Stromal cell of bone marrow (primary cell): ENCODE measurements around the gene HJURP.

Source experiments
- DNase-seq: peaks from one replicate; pipeline ENCODE4 v3.0.0-alpha.2; 2012; ENCODE audit warnings: low read depth

Gene HJURP

GRCh38 chr2:233847248-233847898 lies 7.0 kb downstream of the HJURP start:
- no peak for DNase-seq

GRCh38 chr2:233846387-233847247 lies 7.7 kb downstream of the HJURP start:
- DNase-seq, result no peak

DNA sequence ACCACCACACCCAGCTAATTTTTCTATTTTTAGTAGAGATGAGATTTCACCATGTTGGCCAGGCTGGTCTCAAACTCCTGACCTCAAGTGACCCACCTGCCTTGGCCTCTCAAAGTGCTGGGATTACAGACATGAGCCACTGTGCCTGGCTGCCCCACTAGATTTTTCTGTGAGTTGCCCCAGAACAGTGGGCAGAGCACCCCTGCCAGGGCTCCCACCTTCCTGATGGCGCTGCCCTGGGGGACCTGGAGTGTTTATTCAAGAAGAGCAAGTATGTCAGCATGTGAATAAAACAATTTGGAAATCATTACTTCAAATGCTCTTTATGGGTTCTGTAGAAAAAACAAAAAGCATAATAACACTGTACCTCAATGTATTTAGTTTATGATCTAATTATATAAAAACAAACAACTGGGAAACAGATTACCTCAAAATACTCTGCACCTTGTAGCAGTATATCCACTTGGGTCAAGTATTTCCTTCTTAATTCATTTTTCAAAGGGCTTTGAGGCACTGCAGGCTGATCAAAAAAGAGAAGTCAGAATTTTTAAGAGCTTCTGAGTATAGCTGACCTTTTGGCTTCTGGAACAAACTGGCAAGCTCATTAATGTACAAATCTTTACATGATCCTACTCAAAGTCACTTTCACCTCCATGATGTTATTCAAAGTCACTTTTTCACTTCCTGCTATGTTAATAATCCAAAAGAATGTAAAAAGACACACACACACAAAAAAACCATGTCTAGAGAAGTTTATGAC lies 8.9 kb downstream of the HJURP start:
- no peak for DNase-seq

GRCh38 chr2:233844836-233845235 lies 9.5 kb downstream of the HJURP start:
- no peak for DNase-seq

DNA sequence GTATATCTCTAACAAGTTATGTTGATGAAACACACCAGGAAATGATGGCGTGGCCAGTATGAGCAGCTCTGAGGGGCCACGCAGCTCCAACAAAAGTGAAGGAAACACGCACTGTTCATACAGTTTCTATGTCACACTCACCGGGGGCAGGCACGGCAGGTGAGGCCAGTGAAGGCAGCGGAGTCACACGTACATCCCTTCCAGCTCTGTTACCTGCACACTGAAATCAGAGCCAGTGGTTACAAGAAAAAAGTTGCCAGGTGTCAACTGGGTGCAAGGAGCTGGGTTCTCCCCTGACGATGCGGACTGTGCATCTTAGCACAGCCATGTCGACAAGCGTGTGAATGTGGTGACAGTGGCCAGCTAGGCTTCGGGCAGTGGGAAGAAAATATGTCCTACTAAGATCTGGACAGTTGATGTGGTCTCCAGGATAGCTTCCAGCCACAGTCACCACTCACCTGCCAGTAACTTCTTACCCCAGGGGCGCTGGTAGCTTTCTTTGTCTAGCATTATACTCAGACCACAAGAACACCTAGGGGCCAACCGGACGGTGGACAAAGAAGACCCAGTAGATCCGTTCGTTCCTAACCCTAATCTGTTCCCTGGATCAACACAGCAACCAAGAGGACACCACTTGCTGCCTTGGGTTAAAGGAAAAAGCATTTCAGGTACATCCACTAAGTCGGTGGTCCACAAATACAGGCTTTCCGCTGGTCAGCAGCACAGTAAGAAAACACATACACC lies 10.1 kb downstream of the HJURP start:
- no peak for DNase-seq

DNA sequence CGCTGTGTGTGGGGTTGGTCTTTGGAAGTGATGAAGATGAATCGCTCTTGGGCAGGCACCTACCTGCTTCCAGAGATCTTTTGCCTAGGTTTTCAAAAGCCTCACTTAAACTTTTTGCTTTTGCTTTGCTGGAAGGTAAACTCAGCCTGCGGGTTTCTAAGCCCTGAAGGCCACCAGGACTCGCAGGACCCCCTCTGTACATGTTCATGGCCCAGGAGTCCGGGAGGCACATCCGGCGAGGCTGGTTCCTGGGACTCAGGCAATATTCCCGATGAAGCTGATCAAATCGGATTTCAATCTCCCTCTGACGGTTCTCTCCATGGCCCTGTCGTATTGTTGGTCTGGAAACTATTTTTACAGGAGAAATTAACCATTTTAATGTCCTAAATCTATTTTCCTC lies 13.2 kb downstream of the HJURP start:
- no peak for DNase-seq

DNA sequence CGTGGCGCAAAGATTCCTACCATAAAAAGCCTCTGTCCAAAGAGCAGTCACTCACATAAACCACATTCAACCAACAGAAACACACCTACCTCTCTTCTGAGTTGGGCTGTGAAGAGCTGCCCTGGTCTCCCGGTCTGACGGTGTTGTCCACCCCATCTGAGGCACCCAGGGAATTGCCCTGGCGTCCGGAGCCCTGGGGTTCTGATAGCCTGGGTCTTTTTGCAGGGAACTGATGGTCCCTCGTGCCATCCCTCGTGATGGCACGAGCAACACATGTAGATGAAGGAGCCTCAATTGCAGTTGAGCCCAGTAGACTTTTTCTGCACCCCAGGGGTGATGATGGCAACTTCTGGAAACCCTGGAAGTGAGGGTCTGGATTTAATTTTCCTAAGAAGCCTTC lies 13.8 kb downstream of the HJURP start:
- no peak for DNase-seq

DNA sequence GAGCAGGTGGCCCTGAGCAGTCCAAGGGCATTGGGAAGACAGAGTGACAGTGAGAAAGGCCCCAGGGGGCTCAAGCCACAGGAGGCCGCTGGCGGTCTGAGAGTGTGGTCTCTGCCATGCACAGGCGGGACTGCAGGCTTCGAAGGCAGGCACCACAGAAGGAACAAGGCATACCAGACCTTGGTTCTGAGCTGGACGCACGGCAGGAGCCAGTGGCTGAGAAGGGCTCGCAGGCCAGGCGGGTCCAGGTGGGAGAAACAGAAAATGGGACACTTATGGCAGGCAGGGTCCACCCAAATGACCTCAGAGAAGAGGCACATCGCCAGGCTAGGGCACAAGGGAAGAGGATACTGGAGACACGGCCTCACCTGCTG lies 14.9 kb downstream of the HJURP start:
- DNase-seq, result no peak

DNA sequence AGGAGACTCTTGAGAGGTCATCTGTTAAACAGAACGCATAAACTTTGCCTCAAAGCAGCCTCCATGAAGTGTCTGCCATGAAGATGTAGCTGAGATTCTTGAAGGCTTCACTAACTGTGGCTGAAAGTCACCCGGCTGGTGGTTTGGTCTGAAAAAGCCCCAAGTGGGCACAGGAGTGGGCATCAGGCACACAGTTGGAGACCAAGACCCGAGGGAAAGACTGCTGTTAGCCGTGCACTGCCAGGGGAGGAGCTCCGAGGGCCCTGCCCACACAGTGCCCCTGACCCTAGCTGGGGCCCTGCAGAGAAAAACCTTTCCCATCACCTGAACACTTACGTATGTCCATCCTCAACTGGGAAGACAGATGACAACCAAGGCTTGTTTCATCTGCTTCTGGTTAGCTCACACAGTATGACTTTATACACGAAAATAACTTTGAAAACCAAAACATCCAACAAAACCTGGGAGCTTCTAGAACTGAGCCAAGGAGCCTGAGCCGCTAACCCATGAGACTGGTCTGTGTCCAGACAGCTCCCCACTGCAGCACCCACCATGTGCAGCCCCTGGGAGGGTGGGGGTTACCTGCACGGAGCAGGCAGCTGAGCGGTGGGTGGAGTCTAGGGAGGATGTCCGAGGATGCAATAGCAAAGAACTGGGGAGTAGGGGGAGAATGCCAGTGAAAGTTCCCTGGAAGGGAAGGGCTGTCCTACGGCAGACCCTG lies 15.4 kb downstream of the HJURP start:
- no peak for DNase-seq

DNA sequence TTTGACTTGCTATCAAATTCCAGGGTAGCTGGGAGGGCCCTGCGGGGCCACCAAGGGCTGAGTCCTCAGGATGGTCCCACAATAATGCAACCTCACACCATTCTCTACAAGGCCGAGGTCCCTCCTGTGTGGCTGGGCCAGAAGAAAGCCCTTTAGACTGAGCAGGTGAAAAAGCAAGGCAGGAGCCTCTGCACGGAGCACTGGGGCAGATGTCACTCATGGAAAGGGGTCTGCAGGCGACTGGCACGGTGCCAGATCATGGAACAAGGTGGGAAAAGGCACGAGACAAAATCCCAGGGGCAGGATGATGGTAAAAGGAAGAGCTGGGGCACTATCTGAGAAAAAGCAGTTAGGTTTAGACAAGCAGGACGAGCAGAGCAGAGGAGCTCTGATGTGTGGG lies 16.1 kb downstream of the HJURP start:
- no peak for DNase-seq

DNA sequence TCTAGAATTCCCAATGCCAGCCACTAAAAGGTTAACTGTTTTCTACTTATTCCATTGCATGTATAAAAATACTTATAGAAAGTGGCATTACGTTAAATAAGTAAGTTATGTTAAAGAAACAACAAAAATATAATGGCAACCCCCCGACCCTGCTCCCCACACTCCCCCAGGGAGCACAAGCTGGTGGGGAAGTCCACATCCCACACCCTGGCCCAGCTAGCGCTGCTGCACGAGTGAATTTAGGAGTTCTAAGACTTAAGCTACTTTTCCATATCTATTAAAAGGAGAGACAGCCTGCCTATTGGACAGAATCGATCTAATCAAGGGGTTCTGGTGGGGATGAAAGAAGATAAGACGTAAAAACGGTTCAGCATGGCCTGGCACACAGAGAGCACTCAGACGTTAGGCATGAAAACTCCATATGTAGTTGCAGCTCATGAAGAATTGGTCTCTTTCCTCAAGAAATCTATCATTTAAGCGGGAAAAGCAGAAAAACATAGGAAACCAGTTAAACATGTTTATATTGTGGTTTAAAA lies 16.6 kb downstream of the HJURP start:
- DNase-seq, result no peak

DNA sequence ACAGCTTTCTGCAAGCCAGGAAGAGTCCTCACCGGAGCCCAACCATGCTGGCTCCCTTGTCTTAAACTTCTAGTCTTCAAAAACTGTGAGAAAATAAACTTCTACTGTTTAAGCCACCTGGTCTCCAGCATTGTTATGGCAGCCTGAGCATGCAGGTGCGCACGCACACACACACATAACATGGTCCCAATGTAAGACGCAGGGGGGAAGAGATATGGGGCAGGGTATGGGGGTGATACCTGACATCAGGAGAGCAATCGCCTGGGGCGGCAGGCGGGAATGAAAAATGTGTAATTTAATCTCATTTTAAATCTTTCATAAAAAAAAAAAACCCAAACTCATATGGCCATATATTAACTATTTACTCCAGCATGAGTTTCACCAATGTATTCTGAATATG lies 18.0 kb downstream of the HJURP start:
- no peak for DNase-seq

- DNase-seq, result no peak
Observed at GRCh38 chr2:233835230-233836186, 18.8 kb downstream of the HJURP start.

DNA sequence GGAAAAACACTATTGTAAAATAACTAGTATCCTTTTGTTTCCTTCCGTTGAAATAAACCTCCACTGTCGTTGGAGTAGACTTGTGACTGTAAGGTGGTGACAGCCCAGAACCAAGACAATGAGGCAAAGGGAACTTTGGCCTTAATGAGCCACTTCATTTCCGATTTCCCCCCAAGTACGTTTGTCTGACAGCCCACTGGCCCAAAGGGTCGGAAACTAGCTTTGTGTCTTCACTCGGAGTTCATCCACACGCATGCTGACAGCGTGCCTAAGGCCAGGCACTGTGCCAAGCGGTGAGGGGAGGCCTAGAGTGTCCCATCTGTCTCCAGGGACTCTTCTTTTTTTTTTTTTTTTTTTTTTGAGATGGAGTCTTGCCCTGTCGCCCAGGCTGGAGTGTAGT lies 21.0 kb downstream of the HJURP start:
- no peak for DNase-seq

- DNase-seq, result no peak
Observed at GRCh38 chr2:233832869-233833311, 21.4 kb downstream of the HJURP start.

DNA sequence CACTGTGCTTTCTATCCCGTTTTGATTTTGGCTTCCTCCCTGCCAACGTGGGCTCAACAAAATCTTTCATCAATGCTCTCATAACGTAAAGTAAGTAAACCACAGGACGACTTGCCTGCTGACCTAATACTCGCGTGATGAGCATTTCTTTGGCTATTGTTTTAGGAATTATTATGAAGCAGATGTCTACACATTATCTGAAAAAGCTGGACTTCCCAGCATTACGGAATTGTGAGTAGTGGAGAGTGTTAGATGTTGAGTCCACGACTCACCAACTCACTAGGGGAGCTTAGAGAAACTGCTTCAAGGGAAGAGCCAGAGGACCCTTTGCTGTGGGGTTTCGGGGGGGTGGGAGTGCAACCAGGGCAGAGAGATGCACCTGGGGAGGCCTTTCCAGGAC lies 21.9 kb downstream of the HJURP start:
- no peak for DNase-seq

DNA sequence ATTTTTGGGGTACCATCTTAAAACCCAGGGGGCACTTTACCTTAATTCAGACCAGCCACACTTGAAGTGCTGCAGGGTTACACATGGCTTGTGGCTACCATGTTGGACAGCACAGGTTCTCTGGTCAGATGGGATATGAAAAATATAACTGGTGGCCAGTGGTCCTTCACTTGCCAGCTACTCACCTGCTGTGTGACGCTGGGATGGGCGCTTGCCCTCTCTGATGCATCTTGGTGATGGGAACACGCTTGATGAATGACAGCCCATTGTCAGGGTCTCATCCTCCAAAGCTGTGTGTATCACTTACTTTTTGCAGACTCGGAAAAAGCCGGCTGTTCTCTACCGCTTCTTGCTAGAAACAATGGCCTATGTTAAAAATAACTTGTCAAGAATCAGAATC lies 22.5 kb downstream of the HJURP start:
- no peak for DNase-seq

GRCh38 chr2:233831011-233831721 lies 23.2 kb downstream of the HJURP start:
- no peak for DNase-seq

GRCh38 chr2:233830111-233830802 lies 24.1 kb downstream of the HJURP start:
- DNase-seq, result no peak
